Measurements from ENCODE around the gene SERGEF. TPM values are rescaled to one million over a fixed set of nuclear protein-coding genes. Genes with fewer than 3 reads are reported as not detected.
A peak's percentile ranks its signal among the peaks of the same experiment; 100 is the strongest.

SERGEF gene
- total and polyA plus RNA-seq, 2 of the 13 experiments (the other 11 are each of a cell fraction or from before 2014, with no cell fraction given), result 54.5 to 114 TPM

GRCh38 chr11:17760102-17761029, 252.5 kb downstream of the SERGEF start (continued):
- TF ChIP-seq ZNF574 (CRISPR knock-in tag; IDR thresholded peaks at IDR 0.05) (0 out of 2 replicates have a peak, but pooled peaks have one; percentile 46), ZNF546 (CRISPR knock-in tag; conservative IDR thresholded peaks at IDR 0.05) (no peak), ZNF235 (CRISPR knock-in tag; IDR thresholded peaks at IDR 0.05; ENCODE audit: borderline replicate concordance) (no peak), ZNF747 (CRISPR knock-in tag; IDR thresholded peaks at IDR 0.05; ENCODE audit: borderline replicate concordance) (no peak), ZNF629 (CRISPR knock-in tag; conservative IDR thresholded peaks at IDR 0.05) (no peak), ZBTB42 (CRISPR knock-in tag; IDR thresholded peaks at IDR 0.05) (no peak), ARID5B (CRISPR knock-in tag; IDR thresholded peaks at IDR 0.05) (no peak), ATF1 (CRISPR knock-in tag; IDR thresholded peaks at IDR 0.05) (no peak), NONO (IDR thresholded peaks at IDR 0.05) (no peak), NONO (CRISPR knock-in tag; conservative IDR thresholded peaks at IDR 0.05) (no peak), ATF7-NPFF (CRISPR knock-in tag; IDR thresholded peaks at IDR 0.05; ENCODE audit: low read depth) (no peak), ZNF44 (CRISPR knock-in tag; IDR thresholded peaks at IDR 0.05) (no peak), ZNF446 (CRISPR knock-in tag; IDR thresholded peaks at IDR 0.05) (no peak), SMAD9 (CRISPR knock-in tag; IDR thresholded peaks at IDR 0.05) (no peak), RBFOX2 (IDR thresholded peaks at IDR 0.05; ENCODE audit: low read depth, low read length) (no peak)
- TF ChIP-seq, protein P1, sequence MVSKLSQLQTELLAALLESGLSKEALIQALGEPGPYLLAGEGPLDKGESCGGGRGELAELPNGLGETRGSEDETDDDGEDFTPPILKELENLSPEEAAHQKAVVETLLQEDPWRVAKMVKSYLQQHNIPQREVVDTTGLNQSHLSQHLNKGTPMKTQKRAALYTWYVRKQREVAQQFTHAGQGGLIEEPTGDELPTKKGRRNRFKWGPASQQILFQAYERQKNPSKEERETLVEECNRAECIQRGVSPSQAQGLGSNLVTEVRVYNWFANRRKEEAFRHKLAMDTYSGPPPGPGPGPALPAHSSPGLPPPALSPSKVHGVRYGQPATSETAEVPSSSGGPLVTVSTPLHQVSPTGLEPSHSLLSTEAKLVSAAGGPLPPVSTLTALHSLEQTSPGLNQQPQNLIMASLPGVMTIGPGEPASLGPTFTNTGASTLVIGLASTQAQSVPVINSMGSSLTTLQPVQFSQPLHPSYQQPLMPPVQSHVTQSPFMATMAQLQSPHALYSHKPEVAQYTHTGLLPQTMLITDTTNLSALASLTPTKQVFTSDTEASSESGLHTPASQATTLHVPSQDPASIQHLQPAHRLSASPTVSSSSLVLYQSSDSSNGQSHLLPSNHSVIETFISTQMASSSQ (IDR thresholded peaks at IDR 0.05; ENCODE audit: low read depth), result no peak
- TF ChIP-seq, protein P1 (CRISPR knock-in tag; IDR thresholded peaks at IDR 0.05; ENCODE audit: borderline replicate concordance), result no peak
